SHP77 treated with DMSO at 0.1 percent for 48 hours (cell line): ENCODE measurements around the gene OR11H1.
"Not testable (repeated sequence)": the region's sequence is repeated elsewhere in the genome, so short reads cannot be mapped to it uniquely, and the experiment has no call there.

Experiments
- DNase-seq: peaks from one replicate; lab custom pipeline; 2025; lab: John Stamatoyannopoulos, UW

The OR11H1 gene

GRCh38 chr22:15527892-15528291 lies at the start of gene OR11H1:
Gene OR11H1 (plus strand): TSS chr22:15528192. CDS start chr22:15528192, 0 bp downstream.
- not testable (repeated sequence) for DNase-seq

GRCh38 chr22:15509967-15510366 lies 18.0 kb upstream of the OR11H1 start:
- DNase-seq = not testable (repeated sequence)

GRCh38 chr22:15515896-15516295 lies 12.1 kb upstream of the OR11H1 start:
- not testable (repeated sequence) for DNase-seq

GRCh38 chr22:15553767-15554166 lies 25.8 kb downstream of the OR11H1 start:
- not testable (repeated sequence) for DNase-seq

GRCh38 chr22:15563461-15563860 lies 35.5 kb downstream of the OR11H1 start:
- DNase-seq = not testable (repeated sequence)

- DNase-seq = not testable (repeated sequence)
These were observed 37.1 kb downstream of the OR11H1 start for GRCh38 chr22:15565063-15565462.
